Measurements from ENCODE around the gene INHBC. TPM values are rescaled to one million over a fixed set of nuclear protein-coding genes. Genes with fewer than 3 reads are reported as not detected.

The INHBC gene
- total and polyA plus RNA-seq, 4 donors = not detected

GRCh38 chr12:57479043-57479375 lies 44.4 kb downstream of the INHBC start:
- intact Hi-C loops (cut with DNase I) = no loop called here
- DNase-seq (peak in 1 of 2 donors; percentile 46), ATAC-seq (ENCODE audit: low FRiP score) (no peak)
- no peak overlapping the region for H3K4me3 ChIP-seq (ENCODE audit: low read length in 2 of 2)
- no peak overlapping the region for H3K27ac ChIP-seq (ENCODE audit: low read depth in 1 of 2, low read length in 2 of 2)
- H3K27me3 ChIP-seq (ENCODE audit: control insufficient read depth in 1 of 2, insufficient read depth in 2 of 2, low read length in 1 of 2) = no peaks in the 10 kb centered on the region
- H3K36me3 ChIP-seq (ENCODE audit: control insufficient read depth in 1 of 2, insufficient read depth in 2 of 2, low read length in 1 of 2) = no peaks in the 10 kb centered on the region
- no peaks in the 10 kb centered on the region for H3K9me3 ChIP-seq (ENCODE audit: control insufficient read depth, low read length)
- H3K4me1 ChIP-seq (ENCODE audit: control insufficient read depth in 1 of 2, insufficient read depth in 2 of 2, low read length in 2 of 2) = no peaks in the 10 kb centered on the region
- WGBS, 2 donors = 87 to 90% methylated on average over 10 of the region's 10 CpGs

GRCh38 chr12:57479376-57480115 lies 45.0 kb downstream of the INHBC start, which contains the start of gene ARHGAP9:
Gene ARHGAP9 (minus strand): TSS chr12:57479866. CDS start chr12:57479406, 460 bp downstream.
- Histone ChIP-seq H3K27me3 (ENCODE audit: control insufficient read depth in 1 of 2, insufficient read depth in 2 of 2, low read length in 1 of 2) (no peaks in the 10 kb centered on the region), H3K27ac (ENCODE audit: low read depth in 1 of 2, low read length in 2 of 2) (no peak within 1 kb of the TSS), H3K36me3 (ENCODE audit: control insufficient read depth in 1 of 2, insufficient read depth in 2 of 2, low read length in 1 of 2) (no peaks in the 10 kb centered on the region), H3K4me3 (ENCODE audit: low read length in 2 of 2) (no peak within 1 kb of the TSS), H3K9me3 (ENCODE audit: control insufficient read depth, low read length) (no peaks in the 10 kb centered on the region), H3K4me1 (ENCODE audit: control insufficient read depth in 1 of 2, insufficient read depth in 2 of 2, low read length in 2 of 2) (no peaks in the 10 kb centered on the region)
- ATAC-seq (ENCODE audit: low FRiP score) (no peak), DNase-seq (peak in 1 of 2 donors; percentile 37)
- WGBS, 2 donors = 67 to 74% methylated on average over 6 of the region's 6 CpGs
- intact Hi-C loops (cut with DNase I) = no loop called here

GRCh38 chr12:57481671-57482070 lies 47.1 kb downstream of the INHBC start:
- WGBS, 2 donors = 77 to 81% methylated on average over 1 of the region's 1 CpG
- no peak for ATAC-seq (ENCODE audit: low FRiP score)
- Histone ChIP-seq H3K36me3 (ENCODE audit: control insufficient read depth in 1 of 2, insufficient read depth in 2 of 2, low read length in 1 of 2) (no peaks in the 10 kb centered on the region), H3K9me3 (ENCODE audit: control insufficient read depth, low read length) (no peaks in the 10 kb centered on the region), H3K27me3 (ENCODE audit: control insufficient read depth in 1 of 2, insufficient read depth in 2 of 2, low read length in 1 of 2) (no peaks in the 10 kb centered on the region), H3K27ac (ENCODE audit: low read depth in 1 of 2, low read length in 2 of 2) (no peak overlapping the region), H3K4me3 (ENCODE audit: low read length in 2 of 2) (no peak overlapping the region), H3K4me1 (ENCODE audit: control insufficient read depth in 1 of 2, insufficient read depth in 2 of 2, low read length in 2 of 2) (no peaks in the 10 kb centered on the region)
- intact Hi-C loops (cut with DNase I) = no loop called here
- no peak for DNase-seq

DNA sequence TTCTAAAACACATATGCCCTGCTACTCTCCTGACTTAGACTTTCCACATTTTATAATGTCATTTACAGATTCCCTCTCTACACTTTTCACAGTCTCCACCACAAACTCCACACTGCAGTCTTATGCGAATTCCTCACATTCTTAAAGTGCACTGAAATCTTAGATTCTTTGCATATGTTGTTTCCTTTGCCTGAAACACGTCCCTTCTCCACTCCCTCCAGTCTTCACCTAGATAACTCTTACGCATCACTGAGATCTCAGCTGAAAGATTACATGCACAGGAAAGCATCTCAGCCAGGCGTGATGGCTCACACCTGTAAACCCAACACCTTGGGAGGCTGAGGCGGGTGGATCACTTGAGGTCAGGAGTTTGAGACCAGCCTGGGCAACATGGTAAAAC lies 48.9 kb downstream of the INHBC start:
- no peaks in the 10 kb centered on the region for H3K27me3 ChIP-seq (ENCODE audit: control insufficient read depth in 1 of 2, insufficient read depth in 2 of 2, low read length in 1 of 2)
- DNase-seq = no peak
- WGBS, 2 donors = 23 to 34% methylated on average over 5 of the region's 5 CpGs
- H3K27ac ChIP-seq (ENCODE audit: low read depth in 1 of 2, low read length in 2 of 2) = no peak overlapping the region
- intact Hi-C loops (cut with DNase I) = no loop called here
- no peak overlapping the region for H3K4me3 ChIP-seq (ENCODE audit: low read length in 2 of 2)
- H3K4me1 ChIP-seq (ENCODE audit: control insufficient read depth in 1 of 2, insufficient read depth in 2 of 2, low read length in 2 of 2) = no peaks in the 10 kb centered on the region
- ATAC-seq (ENCODE audit: low FRiP score) = no peak
- H3K9me3 ChIP-seq (ENCODE audit: control insufficient read depth, low read length) = no peaks in the 10 kb centered on the region
- H3K36me3 ChIP-seq (ENCODE audit: control insufficient read depth in 1 of 2, insufficient read depth in 2 of 2, low read length in 1 of 2) = no peaks in the 10 kb centered on the region

DNA sequence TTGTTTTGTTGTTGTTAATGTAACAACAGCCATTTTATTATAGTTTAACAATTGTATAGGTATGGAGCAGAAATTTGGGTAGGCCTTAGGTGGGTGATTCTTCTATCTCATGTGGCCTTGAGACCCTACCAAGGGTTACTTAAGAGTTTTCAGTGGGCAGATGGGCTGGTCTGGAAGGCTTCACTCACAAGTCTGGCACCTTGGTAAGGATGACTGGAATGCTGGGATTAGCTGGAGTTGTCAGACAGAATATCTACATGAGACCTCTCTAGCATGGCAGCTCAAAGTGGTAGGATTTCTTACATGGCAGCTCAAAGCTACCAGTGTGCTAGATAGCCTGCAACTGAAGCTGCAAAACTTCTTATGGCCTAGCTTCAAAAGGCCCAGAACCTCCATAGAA lies 51.1 kb downstream of the INHBC start:
- Histone ChIP-seq H3K4me3 (ENCODE audit: low read length in 2 of 2) (no peak overlapping the region), H3K9me3 (ENCODE audit: control insufficient read depth, low read length) (no peaks in the 10 kb centered on the region), H3K27me3 (ENCODE audit: control insufficient read depth in 1 of 2, insufficient read depth in 2 of 2, low read length in 1 of 2) (no peaks in the 10 kb centered on the region), H3K27ac (ENCODE audit: low read depth in 1 of 2, low read length in 2 of 2) (no peak overlapping the region), H3K36me3 (ENCODE audit: control insufficient read depth in 1 of 2, insufficient read depth in 2 of 2, low read length in 1 of 2) (peaks cover 0 to 2% of the 10 kb centered on the region in 2 donors), H3K4me1 (ENCODE audit: control insufficient read depth in 1 of 2, insufficient read depth in 2 of 2, low read length in 2 of 2) (no peaks in the 10 kb centered on the region)
- no peak for ATAC-seq (ENCODE audit: low FRiP score)
- intact Hi-C loops (cut with DNase I) = no loop called here
- no peak for DNase-seq

- ATAC-seq (ENCODE audit: low FRiP score) = no peak
- H3K36me3 ChIP-seq (ENCODE audit: control insufficient read depth in 1 of 2, insufficient read depth in 2 of 2, low read length in 1 of 2) = peaks cover 2 to 8% of the 10 kb centered on the region in 2 donors
- WGBS, 2 donors = 87 to 88% methylated on average over 27 of the region's 27 CpGs
- no peaks in the 10 kb centered on the region for H3K9me3 ChIP-seq (ENCODE audit: control insufficient read depth, low read length)
- H3K4me1 ChIP-seq (ENCODE audit: control insufficient read depth in 1 of 2, insufficient read depth in 2 of 2, low read length in 2 of 2) = no peaks in the 10 kb centered on the region
- H3K27ac ChIP-seq (ENCODE audit: low read depth in 1 of 2, low read length in 2 of 2) = no peak overlapping the region
- no peak overlapping the region for H3K4me3 ChIP-seq (ENCODE audit: low read length in 2 of 2)
- intact Hi-C loops (cut with DNase I) = no loop called here
- no peaks in the 10 kb centered on the region for H3K27me3 ChIP-seq (ENCODE audit: control insufficient read depth in 1 of 2, insufficient read depth in 2 of 2, low read length in 1 of 2)
- DNase-seq = peak in 1 of 2 donors; percentile 74
Observed at GRCh38 chr12:57487055-57487596, 52.5 kb downstream of the INHBC start.

- no peaks in the 10 kb centered on the region for H3K27me3 ChIP-seq (ENCODE audit: control insufficient read depth in 1 of 2, insufficient read depth in 2 of 2, low read length in 1 of 2)
- no peaks in the 10 kb centered on the region for H3K9me3 ChIP-seq (ENCODE audit: control insufficient read depth, low read length)
- peak within 1 kb of the TSS in 1 of 2 donors; percentile 66 for H3K27ac ChIP-seq (ENCODE audit: low read depth in 1 of 2, low read length in 2 of 2)
- H3K4me1 ChIP-seq (ENCODE audit: control insufficient read depth in 1 of 2, insufficient read depth in 2 of 2, low read length in 2 of 2) = no peaks in the 10 kb centered on the region
- peaks cover 4 to 8% of the 10 kb centered on the region in 2 donors for H3K36me3 ChIP-seq (ENCODE audit: control insufficient read depth in 1 of 2, insufficient read depth in 2 of 2, low read length in 1 of 2)
- WGBS, 2 donors = 3% methylated on average over 46 to 47 of the region's 47 CpGs
- DNase-seq = peak; percentile 96 to 97
- H3K4me3 ChIP-seq (ENCODE audit: low read length in 2 of 2) = peak within 1 kb of the TSS; percentile 77 to 84
- intact Hi-C loops (cut with DNase I) = no loop called here
- peak; percentile 97 for ATAC-seq (ENCODE audit: low FRiP score)
Observed at GRCh38 chr12:57487597-57488401, 53.2 kb downstream of the INHBC start, which contains the start of gene MARS1. Gene MARS1 (plus strand): TSS chr12:57488068. CDS start chr12:57488091, 23 bp downstream.

DNA sequence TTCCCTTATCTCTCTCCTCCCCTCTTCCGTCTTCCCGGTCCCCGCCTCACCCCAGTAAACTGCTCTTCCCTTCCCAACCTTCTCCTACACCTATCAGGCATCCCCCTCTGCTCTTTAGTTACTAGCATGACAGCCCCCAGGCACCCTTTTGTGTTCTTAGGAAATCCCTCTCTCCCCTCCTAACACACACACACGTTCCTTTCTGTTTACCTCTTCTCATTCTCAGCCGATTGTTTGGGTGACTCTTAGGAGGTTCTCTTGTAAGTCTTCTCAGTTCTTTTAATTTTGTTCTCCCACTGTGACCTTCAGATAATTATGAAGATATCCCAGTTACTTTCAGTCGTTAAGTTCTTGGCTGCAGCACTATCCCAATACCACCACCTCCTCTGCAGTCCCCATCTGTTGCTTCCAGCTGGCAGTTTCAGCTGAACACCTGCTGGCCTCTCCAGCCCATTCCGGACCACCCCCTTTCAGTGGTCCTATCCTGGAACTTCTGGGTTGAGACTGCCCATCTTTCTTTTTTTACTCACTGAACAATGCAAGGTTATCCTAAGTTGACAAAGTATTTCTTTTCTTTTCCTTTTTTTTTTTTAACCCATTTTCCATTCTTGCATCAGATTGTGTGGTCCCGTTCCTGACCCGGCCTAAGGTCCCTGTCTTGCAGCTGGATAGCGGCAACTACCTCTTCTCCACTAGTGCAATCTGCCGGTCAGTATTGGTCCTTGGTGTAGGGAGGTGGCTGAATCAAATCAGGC lies 54.0 kb downstream of the INHBC start:
- Histone ChIP-seq H3K4me1 (ENCODE audit: control insufficient read depth in 1 of 2, insufficient read depth in 2 of 2, low read length in 2 of 2) (no peaks in the 10 kb centered on the region), H3K4me3 (ENCODE audit: low read length in 2 of 2) (peak overlapping the region; percentile 77 to 84), H3K27me3 (ENCODE audit: control insufficient read depth in 1 of 2, insufficient read depth in 2 of 2, low read length in 1 of 2) (no peaks in the 10 kb centered on the region), H3K36me3 (ENCODE audit: control insufficient read depth in 1 of 2, insufficient read depth in 2 of 2, low read length in 1 of 2) (peaks cover 4 to 8% of the 10 kb centered on the region in 2 donors), H3K27ac (ENCODE audit: low read depth in 1 of 2, low read length in 2 of 2) (peak overlapping the region in 1 of 2 donors; percentile 66), H3K9me3 (ENCODE audit: control insufficient read depth, low read length) (no peaks in the 10 kb centered on the region)
- peak in 1 of 2 donors; percentile 8 for DNase-seq
- 32% methylated on average over 11 of the region's 11 CpGs for WGBS, 2 donors
- ATAC-seq (ENCODE audit: low FRiP score) = no peak
- intact Hi-C loops (cut with DNase I) = no loop called here
